Neural cell (in vitro differentiated cells): ENCODE data around the gene GPHB5.

Experiments used
- CTCF ChIP-seq: fragments of 450-650 bp; IDR thresholded peaks from 2 replicates; pipeline ENCODE4 v1.5.1; 2014; ENCODE audit warnings: antibody characterized with exemption, mild to moderate bottlenecking, moderate library complexity; ENCODE audit not compliant: poor library complexity, severe bottlenecking
- EP300 ChIP-seq: fragments of 450-650 bp; conservative IDR thresholded peaks from 2 replicates; pipeline ENCODE4 v1.6.1; 2014; ENCODE audit warnings: antibody characterized with exemption, mild to moderate bottlenecking, moderate library complexity; ENCODE audit not compliant: poor library complexity, severe bottlenecking
- EZH2 ChIP-seq: fragments of 200-600, 300-800 bp; shearing (Covaris generic), sonication (generic); IDR thresholded peaks from 2 replicates; pipeline ENCODE4 v1.6.1; 2014; ENCODE audit warnings: antibody characterized with exemption, low read length, borderline replicate concordance, mild to moderate bottlenecking; ENCODE audit not compliant: insufficient read depth, poor library complexity, severe bottlenecking
- MXI1 ChIP-seq: fragments of 450-650 bp; conservative IDR thresholded peaks from 2 replicates; pipeline ENCODE4 v1.6.1; 2014; ENCODE audit warnings: antibody characterized with exemption, mild to moderate bottlenecking; ENCODE audit not compliant: poor library complexity, severe bottlenecking
- POLR2AphosphoS5 ChIP-seq: IDR thresholded peaks from 2 replicates; pipeline ENCODE4 v1.6.1; 2012
- RAD21 ChIP-seq: fragments of 450-650 bp; conservative IDR thresholded peaks from 2 replicates; pipeline ENCODE4 v1.6.1; 2014; ENCODE audit warnings: antibody characterized with exemption, mild to moderate bottlenecking, moderate library complexity
- REST ChIP-seq: IDR thresholded peaks from 2 replicates; pipeline ENCODE4 v1.6.1; 2012; ENCODE audit warnings: borderline replicate concordance
- SMC3 ChIP-seq: fragments of 450-650 bp; conservative IDR thresholded peaks from 2 replicates; pipeline ENCODE4 v1.6.1; 2014; ENCODE audit warnings: antibody characterized with exemption, mild to moderate bottlenecking, moderate library complexity; ENCODE audit not compliant: poor library complexity
- TAF1 ChIP-seq: IDR thresholded peaks from 2 replicates; pipeline ENCODE4 v1.6.1; 2012; ENCODE audit warnings: low read depth

GRCh38 chr14:63299351-63300110 is 19.2 kb downstream of the GPHB5 start:
- TF ChIP-seq CTCF (no peak), REST (no peak), EZH2 (no peak), SMC3 (no peak), TAF1 (no peak), EP300 (no peak), POLR2AphosphoS5 (no peak), RAD21 (no peak), MXI1 (no peak)
